Ovary (tissue), 9 donors: ENCODE data around the gene TMUB2. TPM values are rescaled to one million over a fixed set of nuclear protein-coding genes. Genes with fewer than 3 reads are reported as not detected.

ENCODE experiments used
- DNase-seq, 5 donors: peaks; one replicate each; pipeline ENCODE4 v3.0.0-alpha.2; 2019 to 2020
- H3K27ac ChIP-seq, 2 donors: fragments of 200-600 bp; one replicate each; pipeline versions ENCODE4 v1.5.1 to v1.8.0; 2019 to 2022
- H3K27me3 ChIP-seq: fragments of 200-600 bp; one replicate; pipeline ENCODE4 v1.8.0; 2022
- H3K36me3 ChIP-seq: fragments of 200-600 bp; sonication (generic); one replicate; pipeline ENCODE4 v1.5.1; 2019
- H3K4me1 ChIP-seq: one replicate; pipeline ENCODE4 v1.8.1; 2013; ENCODE audit warnings: mild to moderate bottlenecking, moderate library complexity; ENCODE audit not compliant: insufficient read depth
- H3K4me3 ChIP-seq: fragments of 200-600 bp; sonication (generic); one replicate; pipeline ENCODE4 v1.5.1; 2017
- H3K9me3 ChIP-seq, 2 donors: fragments of 200-600 bp in 1 of 2; sonication (generic) in 1 of 2; one replicate each; pipeline versions ENCODE4 v1.5.1 to v1.8.1; 2013 to 2019; ENCODE audit warnings: mild to moderate bottlenecking in 1 of 2, moderate library complexity in 1 of 2
- EP300 ChIP-seq: sonication (generic); formaldehyde crosslinking; IDR thresholded peaks from one replicate; pipeline ENCODE4 v1.6.1; 2017; ENCODE audit warnings: antibody characterized with exemption
- POLR2A ChIP-seq: fragments of 450-650 bp; IDR thresholded peaks from one replicate; pipeline ENCODE4 v1.6.1; 2017; ENCODE audit warnings: antibody characterized with exemption, mild to moderate bottlenecking, moderate library complexity
- WGBS, 3 donors: extraction: QIAGEN DNeasy Blood & Tissue Kit in 1 of 3; methylation state at CpG; one replicate each; pipeline versions ENCODE4 v1.1.5 to v1.1.7; 2013 to 2017; 5-methylcytosine and 5-hydroxymethylcytosine counted together
- intact Hi-C, 4 donors: fragments of 100-400 bp; cut with DNase I; formaldehyde crosslinking; loops; one replicate each; pipeline versions ENCODE4 v1.11.0 to v1.15.1; 2022 to 2023
- polyA plus RNA-seq, 2 donors: library from polyadenylated mRNA; stranded (reverse); fragments of 200-250 nt in 1 of 2; fragments of 350-450 nt in 1 of 2; fragmentation: Illumina TruSeq in 1 of 2; extraction: RNeasy Lipid Tissue Mini Kit (QIAGEN cat#74804) in 1 of 2; gene quantifications; one replicate each; pipeline ENCODE4 v1.2.3, GENCODE V29; 2013 to 2014
- total RNA-seq, 7 donors: library from RNA; depleted of rRNA in 2 of 7; stranded (reverse); fragments of >200 nt in 2 of 7; fragmentation: NEBNext Ultra II Directional in 3 of 7; extraction: Animal tissue kit (Norgen Biotek cat#: 25700) in 3 of 7; gene quantifications; one replicate each; pipeline versions ENCODE4 v1.1.0 to v1.2.4, GENCODE V29; 2016 to 2023
- TF ChIP-seq, protein P1 (sequence below), 3 donors: fragments of 450-650 bp in 2 of 3; fragments of 200-600 bp in 1 of 3; IDR thresholded peaks; one replicate each; pipeline versions ENCODE4 v1.5.1 to v1.8.0; 2016 to 2022; ENCODE audit warnings: antibody characterized with exemption in 3 of 3, mild to moderate bottlenecking in 1 of 3
- donor health status: DM: no; HTN: no; CAD: no; lungs with moderate emphysema.
- donor health status: DM: no; HTN: no; CAD: no.
- donor health status: Bipolar disorder and iron deficiency.
- donor health status: DM: yes; HTN: yes; CAD: no.
- donor health status: DM: no; HTN: no; CAD: no.
- donor health status: DM: yes; HTN: yes; CAD: no.

Gene TMUB2
- total and polyA plus RNA-seq, 9 donors, result 18.7 to 37.0 (median 28.6) TPM

DNA sequence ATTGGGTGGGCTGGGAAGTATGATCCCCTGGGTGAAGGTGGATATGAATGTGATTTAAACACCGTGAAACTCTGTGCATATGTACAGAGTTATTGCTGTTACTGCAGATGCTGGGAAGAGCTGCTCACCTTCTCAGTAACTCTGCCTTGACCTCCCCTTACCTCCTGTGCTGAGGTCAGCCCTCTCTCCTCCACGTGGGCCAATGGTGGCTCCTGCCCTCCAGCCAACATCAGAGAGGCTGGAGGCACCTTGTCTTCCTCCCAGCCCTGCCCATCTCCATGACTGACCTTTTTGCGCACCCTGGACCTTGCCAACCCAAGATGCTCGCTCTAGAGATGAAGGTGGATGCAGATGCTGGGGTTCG, 16.7 kb upstream of the TMUB2 start:
- peaks cover 6% of the 10 kb centered on the region for H3K4me1 ChIP-seq
- no peak overlapping the region for H3K27ac ChIP-seq
- intact Hi-C loops, result no loop called here
- no peaks in the 10 kb centered on the region for H3K27me3 ChIP-seq
- H3K4me3 ChIP-seq, result no peak overlapping the region
- TF ChIP-seq EP300 (no peak), POLR2A (no peak)
- TF ChIP-seq, protein P1, sequence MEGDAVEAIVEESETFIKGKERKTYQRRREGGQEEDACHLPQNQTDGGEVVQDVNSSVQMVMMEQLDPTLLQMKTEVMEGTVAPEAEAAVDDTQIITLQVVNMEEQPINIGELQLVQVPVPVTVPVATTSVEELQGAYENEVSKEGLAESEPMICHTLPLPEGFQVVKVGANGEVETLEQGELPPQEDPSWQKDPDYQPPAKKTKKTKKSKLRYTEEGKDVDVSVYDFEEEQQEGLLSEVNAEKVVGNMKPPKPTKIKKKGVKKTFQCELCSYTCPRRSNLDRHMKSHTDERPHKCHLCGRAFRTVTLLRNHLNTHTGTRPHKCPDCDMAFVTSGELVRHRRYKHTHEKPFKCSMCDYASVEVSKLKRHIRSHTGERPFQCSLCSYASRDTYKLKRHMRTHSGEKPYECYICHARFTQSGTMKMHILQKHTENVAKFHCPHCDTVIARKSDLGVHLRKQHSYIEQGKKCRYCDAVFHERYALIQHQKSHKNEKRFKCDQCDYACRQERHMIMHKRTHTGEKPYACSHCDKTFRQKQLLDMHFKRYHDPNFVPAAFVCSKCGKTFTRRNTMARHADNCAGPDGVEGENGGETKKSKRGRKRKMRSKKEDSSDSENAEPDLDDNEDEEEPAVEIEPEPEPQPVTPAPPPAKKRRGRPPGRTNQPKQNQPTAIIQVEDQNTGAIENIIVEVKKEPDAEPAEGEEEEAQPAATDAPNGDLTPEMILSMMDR (IDR thresholded peaks at IDR 0.05), result no peak
- H3K36me3 ChIP-seq, result no peaks in the 10 kb centered on the region
- DNase-seq, result no peak
- no peaks in the 10 kb centered on the region for H3K9me3 ChIP-seq
- 27 to 36% (median 33%) methylated on average over 5 of the region's 5 CpGs for WGBS, 3 donors

GRCh38 chr17:44170499-44171201, 16.1 kb upstream of the TMUB2 start, which contains the start of gene ASB16:
Gene ASB16, plus strand, starts transcription at chr17:44170704. Its CDS starts 86 bp downstream, at chr17:44170790.
- no peaks in the 10 kb centered on the region for H3K27me3 ChIP-seq
- intact Hi-C loops, result no loop called here
- WGBS, 3 donors, result 6 to 15% (median 12%) methylated on average over 21 of the region's 21 CpGs
- peak within 1 kb of the TSS; percentile 4 for H3K4me3 ChIP-seq
- H3K27ac ChIP-seq, result peak within 1 kb of the TSS; percentile 16 to 28
- no peaks in the 10 kb centered on the region for H3K36me3 ChIP-seq
- no peaks in the 10 kb centered on the region for H3K9me3 ChIP-seq
- no peak for TF ChIP-seq EP300
- TF ChIP-seq, protein P1 (IDR thresholded peaks at IDR 0.05), result no peak
- TF ChIP-seq POLR2A, result no peak
- DNase-seq, result peak in 1 of 5 donors; percentile 45
- peaks cover 6% of the 10 kb centered on the region for H3K4me1 ChIP-seq

DNA sequence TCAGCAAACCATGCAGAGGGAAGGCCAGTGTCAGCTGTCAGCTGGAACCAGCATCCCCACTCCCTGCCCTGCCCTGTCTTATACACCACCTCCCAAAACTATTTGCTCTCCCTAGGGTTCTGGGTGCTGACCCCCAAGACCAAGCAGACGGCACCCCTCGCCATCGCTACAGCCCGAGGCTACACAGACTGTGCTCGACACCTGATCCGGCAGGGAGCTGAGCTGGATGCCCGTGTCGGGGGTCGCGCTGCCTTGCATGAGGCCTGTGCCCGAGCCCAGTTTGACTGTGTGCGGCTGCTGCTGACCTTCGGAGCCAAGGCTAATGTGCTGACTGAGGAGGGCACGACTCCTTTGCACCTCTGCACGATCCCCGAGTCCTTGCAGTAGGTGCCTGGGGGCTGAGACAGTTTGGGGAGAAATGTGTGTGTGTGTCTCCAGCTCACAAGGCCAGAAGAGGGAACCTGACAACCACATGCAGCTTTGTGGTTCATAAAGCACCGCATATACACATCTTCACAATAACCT, 14.8 kb upstream of the TMUB2 start:
- DNase-seq, result no peak
- no peak for TF ChIP-seq POLR2A
- no peak for TF ChIP-seq EP300
- TF ChIP-seq, protein P1 (IDR thresholded peaks at IDR 0.05), result no peak
- H3K4me1 ChIP-seq, result peaks cover 6% of the 10 kb centered on the region
- no peak overlapping the region for H3K27ac ChIP-seq
- intact Hi-C loops, result no loop called here
- H3K27me3 ChIP-seq, result no peaks in the 10 kb centered on the region
- H3K9me3 ChIP-seq, result no peaks in the 10 kb centered on the region
- H3K4me3 ChIP-seq, result no peak overlapping the region
- no peaks in the 10 kb centered on the region for H3K36me3 ChIP-seq
- 58 to 77% (median 65%) methylated on average over 17 of the region's 17 CpGs for WGBS, 3 donors

GRCh38 chr17:44174427-44174826, 12.3 kb upstream of the TMUB2 start:
- H3K4me1 ChIP-seq, result peaks cover 6% of the 10 kb centered on the region
- no peak for TF ChIP-seq EP300
- TF ChIP-seq, protein P1 (IDR thresholded peaks at IDR 0.05), result no peak
- TF ChIP-seq POLR2A, result no peak

More at GRCh38 chr17:44174427-44174826, 12.3 kb upstream of the TMUB2 start:
- Histone ChIP-seq H3K27ac (no peak overlapping the region), H3K27me3 (no peaks in the 10 kb centered on the region), H3K9me3 (no peaks in the 10 kb centered on the region), H3K4me3 (no peak overlapping the region), H3K36me3 (no peaks in the 10 kb centered on the region)
- DNase-seq, result no peak
- intact Hi-C loops, result no loop called here
- 97 to 98% (median 97%) methylated on average over 2 of the region's 2 CpGs for WGBS, 3 donors
